GM10266 (cell line): Measurements from ENCODE around the gene PPP1R12A.
"Not testable (repeated sequence)": the region's sequence is repeated elsewhere in the genome, so short reads cannot be mapped to it uniquely, and the experiment has no call there.

ENCODE experiments used
- DNase-seq: peaks from one replicate; pipeline ENCODE4 v3.0.0; 2012; ENCODE audit errors: extremely low spot score
- CTCF ChIP-seq: IDR thresholded peaks from 2 replicates; pipeline ENCODE4 v1.5.1; 2012; ENCODE audit warnings: mild to moderate bottlenecking, low read depth; ENCODE audit not compliant: control insufficient read depth, insufficient read depth; ENCODE audit errors: missing control alignments

The PPP1R12A gene

GRCh38 chr12:79887890-79888289, 47.0 kb downstream of the PPP1R12A start:
- no peak for DNase-seq

GRCh38 chr12:79886917-79887519, 47.9 kb downstream of the PPP1R12A start:
- DNase-seq = no peak
- peak; percentile 39 for TF ChIP-seq CTCF

More at GRCh38 chr12:79887890-79888289, 47.0 kb downstream of the PPP1R12A start:
- TF ChIP-seq CTCF = no peak

- DNase-seq = no peak
- no peak for TF ChIP-seq CTCF
Measured at GRCh38 chr12:79885911-79886490, 48.9 kb downstream of the PPP1R12A start.

GRCh38 chr12:79884401-79885006, 50.4 kb downstream of the PPP1R12A start:
- no peak for TF ChIP-seq CTCF
- DNase-seq = no peak

GRCh38 chr12:79883216-79883615, 51.7 kb downstream of the PPP1R12A start:
- DNase-seq = no peak
- TF ChIP-seq CTCF = no peak

GRCh38 chr12:79881351-79881750, 53.5 kb downstream of the PPP1R12A start:
- no peak for TF ChIP-seq CTCF
- no peak for DNase-seq

- not testable (repeated sequence) for DNase-seq
Measured at GRCh38 chr12:79878506-79878905, 56.4 kb downstream of the PPP1R12A start.
